GM18511 (cell line): Measurements from ENCODE around the gene RWDD2A.
A peak's percentile ranks its signal among the peaks of the same experiment; 100 is the strongest.

Experiments used
- ATAC-seq: cut with Tn5 transposase; IDR thresholded peaks from one replicate; pipeline ENCODE4 v1.9.1; 2021; ENCODE audit warnings: mild to moderate bottlenecking, moderate library complexity; ENCODE audit not compliant: unreplicated experiment

Gene RWDD2A

DNA sequence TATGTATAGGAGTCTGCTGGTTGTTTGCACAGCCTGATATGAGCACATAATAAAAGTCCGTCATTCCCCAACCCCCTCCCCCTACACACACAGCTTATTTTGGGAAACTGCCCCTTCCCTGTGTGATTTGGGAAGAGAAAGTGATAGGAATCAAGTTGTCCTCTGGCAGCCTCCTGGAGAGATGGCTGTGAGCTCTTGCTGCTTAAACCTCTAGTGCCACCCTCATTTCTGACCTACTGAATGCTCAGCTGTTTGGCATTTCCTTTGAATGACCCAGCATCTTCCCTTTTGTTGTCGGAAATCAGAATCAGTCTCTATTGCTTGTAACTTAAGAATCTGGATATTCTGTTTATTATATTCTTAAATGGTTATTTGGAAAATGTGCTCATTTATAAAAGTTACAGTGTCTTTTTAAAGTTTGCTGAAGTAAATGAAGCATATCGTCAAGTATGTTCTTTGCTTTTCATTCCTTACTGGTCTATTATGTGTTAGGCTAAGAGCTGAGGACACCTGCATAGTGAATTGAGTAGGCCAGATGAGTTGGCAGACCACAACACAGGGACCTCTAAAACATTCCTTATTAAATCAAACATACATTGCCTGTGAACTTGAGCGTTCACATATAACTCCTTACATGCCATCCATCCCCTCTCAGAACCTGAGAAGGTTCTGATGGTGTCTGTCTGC, 5.5 kb downstream of the RWDD2A start:
- ATAC-seq: no peak

DNA sequence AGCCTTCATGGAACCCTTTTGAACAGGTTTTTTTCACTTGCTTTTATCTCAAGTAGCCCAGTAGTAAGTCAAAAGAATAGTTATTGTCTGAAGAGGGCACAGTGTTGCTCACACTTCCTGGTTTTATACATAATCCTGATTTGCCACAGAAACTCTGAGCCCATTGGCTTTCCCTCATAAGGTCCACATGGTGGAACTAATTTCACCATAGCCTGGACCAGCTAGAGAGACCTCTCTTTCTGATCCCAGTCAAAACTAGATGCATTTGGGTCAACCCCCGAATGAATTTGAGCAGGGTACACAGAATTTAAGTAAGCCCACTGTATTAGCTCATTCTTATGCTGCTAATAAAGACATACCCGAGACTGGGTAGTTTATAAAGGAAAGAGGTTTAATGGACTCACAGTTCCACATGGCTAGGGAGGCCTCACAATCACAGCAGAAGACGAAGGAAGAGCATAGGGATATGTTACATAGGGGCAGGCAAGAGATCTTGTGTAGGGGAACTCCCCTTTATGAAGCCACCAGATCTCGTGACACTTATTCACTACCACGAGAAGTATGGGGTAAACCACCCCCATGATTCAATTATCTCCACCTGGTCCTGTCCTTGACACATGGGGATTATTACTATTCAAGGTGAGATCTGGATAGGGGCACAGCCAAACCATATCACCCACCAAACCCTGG, 6.2 kb downstream of the RWDD2A start:
- ATAC-seq: peak; percentile 78

DNA sequence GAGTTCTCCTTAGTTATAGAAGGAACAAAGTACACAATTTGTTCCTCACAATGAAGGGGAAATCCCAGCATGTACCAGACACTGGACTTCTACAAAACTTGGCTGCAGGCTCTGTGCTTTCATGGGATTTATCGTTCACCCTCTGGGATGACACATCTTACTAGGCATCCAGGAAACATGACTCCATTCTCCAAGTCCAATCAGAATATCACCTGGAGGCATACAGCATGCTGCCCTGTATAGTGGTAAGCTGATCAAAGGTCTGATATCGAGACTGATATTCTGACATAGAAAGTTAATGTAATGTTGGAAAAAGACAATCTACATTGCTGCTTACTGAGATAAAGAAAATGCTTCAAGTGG, 6.7 kb downstream of the RWDD2A start:
- ATAC-seq: peak; percentile 23

DNA sequence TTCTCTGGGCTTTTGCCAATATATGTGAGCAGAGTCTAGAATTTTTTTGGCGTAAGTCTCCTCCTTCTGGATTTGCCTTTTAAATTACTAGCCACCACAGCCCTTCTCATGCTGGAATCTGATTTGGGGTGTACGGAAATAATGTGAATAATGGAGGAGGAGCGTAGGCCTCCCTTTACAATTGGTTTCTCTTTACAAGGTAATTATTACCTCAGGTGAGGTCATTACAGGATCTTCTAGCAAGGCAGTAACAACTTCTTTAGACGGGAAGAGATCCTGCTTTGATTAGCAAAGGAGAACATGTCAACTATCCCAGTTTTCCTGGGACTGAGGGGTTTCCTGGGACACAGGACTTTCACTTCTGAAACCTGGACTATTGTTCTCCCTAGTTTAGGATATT, 8.9 kb downstream of the RWDD2A start:
- no peak for ATAC-seq

DNA sequence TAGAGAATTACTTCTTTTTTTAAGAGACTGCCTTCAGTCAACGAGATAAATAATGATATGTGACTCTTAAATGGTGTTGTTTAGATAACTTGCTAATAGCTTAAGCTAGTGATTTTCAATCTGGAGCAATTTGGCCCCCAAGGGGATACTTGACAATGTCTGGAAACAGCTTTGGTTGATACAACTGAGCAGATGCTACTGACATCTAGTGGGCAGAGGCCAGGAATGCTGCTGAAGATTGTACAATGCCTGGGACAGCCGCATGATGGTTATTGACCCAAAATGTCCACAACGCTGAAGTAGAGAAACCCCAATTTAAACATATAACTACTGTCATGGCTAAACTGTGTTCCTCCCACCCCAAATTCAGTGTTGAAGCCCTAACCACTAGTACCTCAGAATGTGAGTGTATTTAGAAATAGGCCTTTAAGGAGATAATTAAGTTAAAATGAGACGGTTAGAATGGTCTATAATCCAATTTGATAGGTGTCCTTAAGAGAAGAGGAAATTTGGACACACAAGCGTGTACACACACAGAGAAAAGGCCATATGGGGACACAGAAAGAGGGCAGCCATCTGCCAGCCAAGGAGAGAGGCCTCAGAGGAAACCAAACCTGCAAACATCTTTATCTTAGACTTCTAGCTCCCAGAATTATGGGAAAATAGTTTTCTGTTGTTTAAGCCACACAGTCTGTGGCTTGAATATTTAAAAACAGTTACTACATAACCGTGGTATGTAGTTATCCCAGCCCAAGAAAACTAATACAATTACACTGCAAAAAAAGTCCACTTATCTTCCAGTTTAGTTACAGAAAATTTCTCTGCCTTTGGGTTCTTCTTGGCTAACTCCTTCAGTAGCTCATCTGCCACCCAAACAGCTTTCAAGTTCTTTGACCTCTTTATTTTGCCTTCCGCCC, 22.2 kb downstream of the RWDD2A start:
- ATAC-seq: peak; percentile 99

DNA sequence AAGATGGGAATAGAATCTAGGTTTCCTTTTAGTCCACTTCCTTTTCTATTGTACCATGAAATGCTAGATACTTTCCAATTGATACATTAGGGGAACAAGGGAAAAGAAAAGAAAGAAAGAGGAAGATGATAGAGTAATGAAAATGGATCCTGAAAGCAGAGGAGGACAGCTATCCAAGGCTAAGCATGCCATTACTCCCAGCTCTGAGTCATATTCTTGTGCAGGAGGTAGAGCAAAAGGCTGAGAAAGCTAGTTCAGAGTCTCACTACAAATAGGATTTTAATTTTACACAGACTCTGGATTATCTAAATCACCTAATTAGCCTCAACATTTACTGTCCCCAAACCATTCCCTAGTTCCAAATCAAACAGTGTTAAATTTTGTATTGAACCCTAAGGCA, 23.6 kb downstream of the RWDD2A start:
- no peak for ATAC-seq

DNA sequence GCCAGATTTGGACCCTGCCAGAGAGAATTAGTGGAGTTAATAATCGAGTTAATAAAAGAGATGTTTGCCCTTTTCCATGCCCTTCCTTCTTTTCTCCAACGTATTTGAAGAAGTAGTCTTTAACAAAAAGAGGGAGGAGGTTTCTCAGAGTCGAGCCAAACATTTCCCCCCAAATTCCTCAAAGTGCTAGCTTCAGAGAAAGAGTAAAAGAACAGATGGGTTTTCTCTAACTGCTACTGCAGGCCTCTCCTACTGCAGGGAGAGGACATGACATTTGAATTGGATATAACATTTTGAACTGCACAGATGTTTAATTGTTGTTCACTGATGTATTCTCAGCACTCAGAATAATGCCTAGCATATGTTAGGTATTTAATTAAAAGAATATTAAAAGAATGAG, 25.5 kb downstream of the RWDD2A start:
- ATAC-seq: no peak

DNA sequence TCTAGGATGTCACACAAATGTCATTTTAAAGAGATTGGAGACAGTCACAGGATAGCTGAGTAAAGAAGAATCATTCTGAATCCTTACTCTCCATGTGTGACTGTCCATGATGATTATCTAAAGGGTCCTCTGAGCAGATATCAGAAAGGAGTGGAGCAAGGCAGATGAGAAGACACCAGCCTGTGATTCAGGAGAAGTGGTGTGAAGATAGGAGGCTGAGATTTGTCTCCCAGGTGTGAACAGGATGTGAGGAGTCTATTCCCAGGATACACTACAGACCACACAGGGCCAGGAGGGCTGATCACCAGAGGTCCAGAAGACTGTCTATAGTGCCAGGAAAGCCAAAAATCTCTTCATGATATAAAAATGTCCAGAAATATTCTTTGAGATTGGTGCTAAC, 27.0 kb downstream of the RWDD2A start:
- ATAC-seq: no peak

DNA sequence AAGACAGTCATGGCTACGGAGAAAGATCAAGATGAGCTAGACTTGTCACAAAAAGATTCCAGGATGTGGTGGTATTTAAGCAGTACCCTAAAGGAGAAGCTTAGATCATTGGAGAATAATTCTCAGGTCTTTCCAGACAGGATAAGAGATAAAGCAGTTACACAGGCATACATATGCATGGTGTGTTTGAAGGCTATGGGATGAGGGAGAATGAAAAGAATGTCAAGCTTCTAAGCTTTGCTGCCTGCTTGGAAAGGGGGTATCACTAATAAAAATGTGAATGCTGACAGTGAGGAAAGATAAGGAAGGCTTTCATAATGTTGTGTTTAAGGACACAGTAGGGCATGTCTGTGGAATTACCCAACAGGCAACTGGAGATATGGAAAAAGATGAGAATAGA, 28.1 kb downstream of the RWDD2A start:
- no peak for ATAC-seq

DNA sequence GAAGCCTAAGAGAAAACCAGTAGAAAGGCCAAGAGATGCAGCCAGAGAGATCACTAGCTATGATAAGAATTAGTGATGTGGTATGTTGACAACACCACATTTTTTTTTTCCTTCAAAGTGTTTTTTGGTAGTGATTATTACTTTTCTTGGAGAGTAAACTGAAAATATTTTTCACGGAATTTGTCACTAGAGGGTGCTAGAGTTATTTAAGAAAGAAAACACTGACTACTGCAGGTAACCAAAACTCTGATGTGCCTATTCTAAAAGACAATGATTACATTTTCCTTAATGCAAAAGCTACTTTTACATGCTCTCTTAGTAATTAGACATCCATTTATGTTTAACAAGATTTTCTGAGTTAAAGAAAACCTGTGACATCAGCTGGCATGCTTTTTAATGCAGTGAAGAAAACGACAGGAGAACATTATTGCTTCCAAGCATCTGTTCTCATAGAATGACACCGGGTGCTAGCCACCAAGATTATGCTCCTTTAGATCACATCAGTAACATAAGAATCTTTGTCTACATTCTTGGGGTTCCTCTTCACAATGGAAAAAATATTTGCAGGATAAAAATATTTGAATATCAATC, 28.8 kb downstream of the RWDD2A start:
- peak; percentile 51 for ATAC-seq

DNA sequence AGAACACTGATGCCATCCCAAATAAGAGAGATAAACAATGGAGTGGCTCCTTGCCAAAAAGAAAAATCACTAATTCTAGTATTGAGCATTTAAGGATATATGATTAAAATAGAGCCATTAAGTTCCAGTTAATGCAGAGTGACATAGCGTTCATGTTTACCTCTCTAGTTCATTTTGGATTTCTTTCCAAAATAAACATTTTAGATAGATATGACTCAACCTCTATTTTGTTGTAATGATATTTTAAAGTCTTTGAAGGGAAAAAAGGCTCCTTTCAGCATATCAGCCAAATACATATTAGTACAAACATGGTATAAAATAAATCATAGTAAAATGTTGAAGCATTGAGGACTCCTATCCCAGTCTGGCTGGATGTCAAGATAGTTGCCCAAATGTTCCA, 33.4 kb downstream of the RWDD2A start:
- ATAC-seq: no peak

DNA sequence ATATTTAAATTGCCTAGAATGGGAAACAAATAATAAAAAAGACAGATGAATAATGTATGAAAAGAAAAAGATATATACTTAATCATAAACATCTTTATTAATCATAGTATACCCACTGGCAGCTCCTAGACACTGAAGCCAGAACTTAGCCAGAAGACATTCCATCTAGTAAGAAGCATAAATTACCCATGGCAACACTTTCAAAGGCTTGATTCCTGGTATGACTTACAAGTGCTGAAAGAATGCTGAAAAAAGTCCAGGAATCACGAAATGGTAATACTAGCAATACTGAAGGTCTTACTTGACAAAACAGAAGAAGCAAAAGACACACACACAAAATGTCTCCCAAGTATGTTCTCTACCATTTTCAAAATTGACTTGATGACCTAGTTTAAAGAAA, 38.0 kb downstream of the RWDD2A start:
- ATAC-seq: no peak

DNA sequence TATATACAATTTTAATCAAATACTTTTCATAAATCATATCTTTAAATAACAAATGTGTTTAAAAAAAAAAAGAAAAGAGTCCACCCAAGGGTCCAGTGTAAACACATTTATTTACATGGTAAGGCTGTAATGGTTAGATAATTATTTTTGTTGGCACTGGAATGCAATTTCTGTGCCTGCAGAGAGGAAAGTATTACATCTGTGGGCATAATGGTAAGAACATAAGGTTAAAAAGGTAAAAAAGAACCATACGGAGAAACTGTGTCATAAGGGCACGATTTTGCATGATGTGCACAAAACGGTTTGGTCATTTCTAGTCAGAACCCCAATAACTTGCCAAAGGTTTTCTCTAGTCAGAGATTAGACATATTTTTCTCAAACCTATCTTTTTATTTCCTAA, 54.3 kb downstream of the RWDD2A start:
- no peak for ATAC-seq
